KOPT-K1 (cell line): ENCODE data around the gene SLC5A2.
"Not testable (repeated sequence)": the region's sequence is repeated elsewhere in the genome, so short reads cannot be mapped to it uniquely, and the experiment has no call there.

Experiments
- H3K27ac ChIP-seq: fragments of 200-600 bp; sonication (generic); 2 replicates; pipeline ENCODE4 v1.5.1; 2016; ENCODE audit warnings: antibody characterized with exemption, mild to moderate bottlenecking, low read depth, low read length; ENCODE audit not compliant: poor library complexity, severe bottlenecking
- H3K36me3 ChIP-seq: fragments of 200-600 bp; sonication (generic); 2 replicates; pipeline ENCODE4 v1.5.1; 2017; ENCODE audit warnings: antibody characterized with exemption, mild to moderate bottlenecking, low read length, moderate library complexity; ENCODE audit not compliant: insufficient read depth
- H3K9me3 ChIP-seq: fragments of 200-600 bp; sonication (generic); 2 replicates; pipeline ENCODE4 v1.5.1; 2017; ENCODE audit warnings: antibody characterized with exemption, low read length, mild to moderate bottlenecking; ENCODE audit not compliant: insufficient read depth, poor library complexity, severe bottlenecking

SLC5A2 gene

DNA sequence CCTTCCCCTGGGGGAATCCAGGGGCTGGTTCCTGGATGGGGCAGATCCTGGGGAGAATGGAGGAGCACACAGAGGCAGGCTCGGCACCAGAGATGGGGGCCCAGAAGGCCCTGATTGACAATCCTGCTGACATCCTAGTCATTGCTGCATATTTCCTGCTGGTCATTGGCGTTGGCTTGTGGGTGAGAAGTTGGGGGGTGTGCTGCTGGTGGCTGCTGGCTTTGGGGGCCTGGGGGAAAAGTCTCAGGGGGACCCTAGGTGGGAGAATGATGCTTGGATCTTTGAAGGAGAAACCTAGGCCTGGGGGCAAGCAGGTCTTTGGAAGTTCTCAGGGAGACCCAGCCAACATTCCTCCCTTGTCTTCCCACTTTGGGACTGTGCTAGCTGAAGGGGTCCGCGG, at the start of gene SLC5A2:
SLC5A2 (plus strand) TSS at position 43 of the 400 bp plus-strand sequence; CDS start at position 57, 14 bp downstream.
- Histone ChIP-seq H3K36me3 (no peaks in the 10 kb centered on the region), H3K9me3 (no peaks in the 10 kb centered on the region), H3K27ac (no peak within 1 kb of the TSS)

DNA sequence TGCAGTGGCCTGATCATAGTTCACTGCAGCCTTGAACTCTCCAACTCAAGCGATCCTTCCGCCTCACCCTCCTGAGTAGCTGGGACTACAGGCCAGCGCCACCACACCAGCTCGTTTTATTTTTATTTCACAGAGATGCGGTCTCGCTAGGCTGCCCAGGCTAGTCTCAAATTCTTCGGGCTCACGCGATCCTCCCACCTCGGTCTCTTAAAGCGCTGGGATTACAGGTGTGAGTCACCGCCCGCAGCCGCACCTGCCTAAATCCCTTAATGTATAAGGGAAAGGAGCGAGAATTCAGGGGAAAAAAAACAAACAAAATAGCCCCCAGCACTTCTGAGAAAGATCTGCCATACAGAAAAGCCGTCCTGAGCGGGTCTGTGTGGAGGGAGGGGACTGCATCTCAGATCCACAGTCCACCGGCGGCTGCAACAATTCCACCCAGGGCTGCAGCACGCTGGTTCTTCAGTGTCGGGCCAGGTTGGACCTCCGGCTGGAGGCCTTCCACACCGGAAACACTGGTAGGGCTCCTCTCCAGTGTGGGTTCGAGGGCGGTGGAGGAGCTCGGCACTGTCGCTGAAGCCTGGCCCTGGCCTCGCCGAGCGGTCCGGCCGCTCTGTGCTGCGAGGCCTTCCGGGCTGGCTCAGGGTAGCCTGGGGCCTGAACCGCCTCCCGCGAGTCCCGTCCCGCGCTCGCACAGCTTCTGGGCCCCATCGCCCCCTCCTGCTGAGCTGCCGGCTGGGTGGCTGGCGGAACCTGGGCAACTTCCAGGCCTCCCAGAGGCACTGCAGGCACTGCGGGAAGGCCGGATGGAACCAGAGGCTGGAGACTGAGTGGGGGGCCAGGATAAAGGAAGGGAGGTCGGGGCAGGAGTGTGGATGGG, 47.3 kb upstream of the SLC5A2 start:
- no peaks in the 10 kb centered on the region for H3K9me3 ChIP-seq
- H3K36me3 ChIP-seq: no peaks in the 10 kb centered on the region
- H3K27ac ChIP-seq: no peak overlapping the region

DNA sequence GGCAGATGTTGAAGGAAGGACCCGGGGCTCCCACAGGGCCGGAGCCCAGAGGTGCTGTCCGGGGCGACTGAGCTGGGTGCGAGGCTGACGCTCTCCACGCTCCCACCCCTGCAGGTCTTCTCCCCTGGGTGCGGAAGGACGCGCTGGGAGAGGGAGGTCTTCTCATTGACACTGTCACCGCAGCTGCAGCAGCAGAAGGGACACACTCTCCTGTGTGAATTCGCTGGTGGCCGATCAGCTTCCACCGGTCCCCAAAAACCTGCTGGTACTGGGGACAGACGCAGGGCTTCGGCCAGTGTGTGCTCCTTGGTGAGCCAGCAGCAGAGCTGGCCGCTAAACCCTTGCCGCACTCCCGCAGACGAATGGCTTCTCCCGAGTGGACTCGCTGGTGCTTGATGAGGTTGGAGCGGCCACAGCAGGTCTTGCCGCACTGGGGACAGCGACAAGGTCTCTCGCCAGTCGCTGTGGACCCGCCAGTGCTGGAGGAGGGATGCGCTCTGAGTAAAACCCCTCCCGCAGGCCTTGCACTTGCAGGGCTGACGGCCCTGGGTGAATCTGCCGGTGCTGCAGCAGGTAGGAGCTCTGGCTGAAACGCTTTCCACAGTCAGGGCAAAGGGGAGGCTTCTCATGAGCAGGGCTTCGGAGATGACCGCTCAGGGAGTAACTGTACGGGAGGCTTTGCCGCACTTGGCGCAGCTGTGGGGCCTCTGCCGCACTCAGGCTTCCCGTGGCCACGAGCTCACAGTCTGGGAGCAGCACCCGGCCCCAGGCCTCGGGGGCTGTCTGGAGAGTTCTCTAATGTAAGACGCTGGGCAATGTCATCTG, 46.5 kb upstream of the SLC5A2 start:
- Histone ChIP-seq H3K36me3 (no peaks in the 10 kb centered on the region), H3K9me3 (no peaks in the 10 kb centered on the region), H3K27ac (no peak overlapping the region)

DNA sequence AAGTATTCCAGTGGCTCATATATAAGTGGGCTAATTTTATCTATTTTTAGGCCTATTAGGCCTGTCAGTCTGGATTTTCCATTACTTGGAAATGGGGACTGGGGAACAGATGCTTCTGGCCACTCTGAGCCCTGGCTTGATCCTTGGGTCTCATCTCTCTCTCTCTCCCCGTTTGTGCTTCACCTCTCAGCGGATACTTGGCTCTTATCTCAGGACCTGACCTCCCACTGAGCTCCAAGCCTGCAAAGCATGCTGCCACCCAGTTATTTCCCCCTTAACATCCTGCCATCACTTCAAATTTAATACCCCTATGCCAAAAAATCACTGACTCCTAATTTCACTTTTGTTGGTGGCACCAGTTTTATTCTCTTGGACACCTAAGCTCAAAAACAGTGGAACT, 44.5 kb upstream of the SLC5A2 start:
- no peaks in the 10 kb centered on the region for H3K36me3 ChIP-seq
- no peaks in the 10 kb centered on the region for H3K9me3 ChIP-seq
- no peak overlapping the region for H3K27ac ChIP-seq

DNA sequence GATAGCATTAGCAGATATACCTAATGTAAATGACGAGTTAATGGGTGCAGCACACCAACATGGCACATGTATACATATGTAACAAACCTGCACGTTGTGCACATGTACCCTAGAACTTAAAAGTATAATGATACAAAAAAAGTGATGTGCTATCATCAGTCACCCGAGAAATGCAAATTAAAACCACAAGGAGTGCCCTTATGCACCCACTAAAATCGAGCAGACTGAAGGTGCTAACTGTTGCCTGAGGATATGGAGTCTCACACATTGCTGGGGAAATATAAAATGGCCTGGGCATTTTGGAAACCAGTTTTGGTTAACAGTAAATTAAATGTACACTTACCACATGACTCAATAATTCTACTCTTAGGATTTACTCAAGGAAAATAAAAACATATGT, 43.9 kb upstream of the SLC5A2 start:
- not testable (repeated sequence) for H3K9me3 ChIP-seq, H3K36me3 ChIP-seq, H3K27ac ChIP-seq

DNA sequence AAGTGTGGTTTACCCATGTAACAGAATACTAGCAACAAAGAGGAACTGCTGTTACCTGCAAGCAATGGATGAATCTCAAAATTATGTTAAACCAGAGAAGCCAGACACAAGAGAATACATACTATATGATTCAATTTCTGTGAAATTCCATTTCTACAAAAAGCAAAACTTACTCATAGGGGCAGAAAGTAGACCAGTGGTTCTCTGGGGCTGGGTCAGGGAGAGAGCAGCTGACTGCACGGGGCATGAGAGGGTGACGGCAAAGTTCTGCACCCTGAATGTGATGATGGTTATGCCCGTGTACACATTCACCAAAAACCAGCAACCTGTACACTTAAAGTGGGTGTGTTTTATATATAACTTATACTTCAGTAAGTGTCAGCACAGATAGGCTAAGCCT, 43.4 kb upstream of the SLC5A2 start:
- no peaks in the 10 kb centered on the region for H3K36me3 ChIP-seq
- H3K9me3 ChIP-seq: no peaks in the 10 kb centered on the region
- H3K27ac ChIP-seq: no peak overlapping the region

DNA sequence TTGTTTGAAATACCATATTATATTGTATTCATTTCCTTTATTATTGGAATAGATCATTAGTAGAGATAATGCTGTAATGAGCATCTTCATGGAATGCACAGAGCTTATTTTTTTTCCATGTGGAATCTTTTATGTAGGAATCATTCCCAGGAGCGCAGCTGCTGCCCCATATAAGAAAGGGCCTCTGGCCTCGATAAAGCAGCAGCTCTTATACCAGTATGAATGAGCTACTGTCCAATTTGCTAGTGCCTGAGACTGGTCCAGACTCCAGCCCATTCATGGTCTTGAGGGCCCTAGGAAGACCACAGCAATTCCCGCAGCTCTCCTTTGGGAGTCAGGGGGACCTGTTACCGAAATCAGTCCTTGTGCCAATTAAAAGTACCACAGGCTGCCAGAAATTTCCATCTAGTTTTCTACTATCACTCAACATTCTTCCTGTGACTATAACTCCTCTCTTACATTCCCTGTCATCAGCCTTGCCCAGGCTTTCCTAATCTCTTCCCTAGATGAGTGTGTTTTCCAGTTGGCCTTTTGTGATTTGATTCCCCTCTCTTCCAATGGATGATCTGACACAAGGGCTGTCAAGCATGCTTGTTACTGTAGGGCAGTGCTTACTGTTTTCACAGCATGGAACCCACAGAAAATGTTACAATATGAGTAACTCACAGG, 42.3 kb upstream of the SLC5A2 start:
- Histone ChIP-seq H3K27ac (no peak overlapping the region), H3K36me3 (no peaks in the 10 kb centered on the region)

DNA sequence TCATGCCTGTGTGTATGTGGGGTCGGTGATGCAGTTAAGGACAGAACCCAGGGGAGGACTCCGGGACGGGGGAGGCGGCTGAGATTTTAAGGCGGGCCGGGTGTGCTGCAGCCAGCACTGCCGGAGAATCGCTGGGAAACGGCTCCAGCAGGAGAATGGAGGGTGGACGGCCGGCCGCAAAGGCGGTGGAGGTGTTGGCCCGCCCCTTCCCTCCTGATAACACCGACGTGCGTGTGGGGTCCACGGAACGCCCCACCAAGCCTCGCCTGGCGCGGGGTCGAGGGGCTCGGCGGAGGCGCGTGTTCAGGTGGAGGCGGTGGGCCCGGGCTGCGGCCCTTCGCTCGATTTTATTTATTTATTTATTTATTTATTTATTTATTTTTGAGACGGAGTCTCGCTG, 41.0 kb upstream of the SLC5A2 start:
- no peaks in the 10 kb centered on the region for H3K9me3 ChIP-seq
- H3K27ac ChIP-seq: no peak overlapping the region
- no peaks in the 10 kb centered on the region for H3K36me3 ChIP-seq

More for the DNA sequence above, 42.3 kb upstream of the SLC5A2 start:
- no peaks in the 10 kb centered on the region for H3K9me3 ChIP-seq

DNA sequence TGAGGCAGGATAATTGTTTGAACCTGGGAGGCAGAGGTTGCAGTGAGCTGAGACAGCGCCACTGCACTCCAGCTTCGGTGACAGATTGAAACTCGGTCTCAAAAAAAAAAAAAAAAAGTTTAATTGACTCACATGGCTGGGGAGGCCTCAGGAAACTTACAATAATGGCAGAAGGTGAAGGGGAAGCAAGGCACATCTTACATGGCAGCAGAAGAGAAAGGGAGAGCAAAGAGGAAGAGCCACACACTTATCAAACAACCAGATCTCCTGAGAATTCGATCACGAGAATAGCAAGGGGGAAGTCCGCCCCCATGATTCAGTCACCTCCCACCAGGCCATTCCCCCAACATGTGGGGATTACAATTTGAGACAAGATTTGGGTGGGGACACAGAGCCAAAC, 37.0 kb upstream of the SLC5A2 start:
- not testable (repeated sequence) for H3K36me3 ChIP-seq, H3K9me3 ChIP-seq, H3K27ac ChIP-seq

DNA sequence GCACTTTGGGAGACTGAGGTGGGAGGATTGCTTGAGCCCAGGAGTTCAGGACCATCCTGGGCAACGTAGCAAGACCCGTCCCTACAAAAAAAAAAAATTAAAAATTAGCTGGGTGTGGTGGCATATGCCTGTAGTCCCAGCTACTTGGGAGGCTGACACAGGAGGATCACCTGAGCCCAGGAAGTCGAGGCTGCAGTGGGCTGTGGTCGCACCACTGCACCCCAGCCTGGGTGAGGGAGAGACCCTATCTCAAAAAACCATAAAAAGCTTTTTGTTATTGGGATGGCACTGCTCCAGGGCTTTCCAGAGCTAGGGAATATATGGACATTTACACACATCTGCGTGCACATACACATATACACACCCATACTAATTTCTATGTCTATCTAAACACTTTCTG, 31.7 kb upstream of the SLC5A2 start:
- Histone ChIP-seq H3K36me3 (peaks cover 14% of the 10 kb centered on the region; the same call in 1 of the 2 replicates), H3K27ac (no peak overlapping the region), H3K9me3 (no peaks in the 10 kb centered on the region)

DNA sequence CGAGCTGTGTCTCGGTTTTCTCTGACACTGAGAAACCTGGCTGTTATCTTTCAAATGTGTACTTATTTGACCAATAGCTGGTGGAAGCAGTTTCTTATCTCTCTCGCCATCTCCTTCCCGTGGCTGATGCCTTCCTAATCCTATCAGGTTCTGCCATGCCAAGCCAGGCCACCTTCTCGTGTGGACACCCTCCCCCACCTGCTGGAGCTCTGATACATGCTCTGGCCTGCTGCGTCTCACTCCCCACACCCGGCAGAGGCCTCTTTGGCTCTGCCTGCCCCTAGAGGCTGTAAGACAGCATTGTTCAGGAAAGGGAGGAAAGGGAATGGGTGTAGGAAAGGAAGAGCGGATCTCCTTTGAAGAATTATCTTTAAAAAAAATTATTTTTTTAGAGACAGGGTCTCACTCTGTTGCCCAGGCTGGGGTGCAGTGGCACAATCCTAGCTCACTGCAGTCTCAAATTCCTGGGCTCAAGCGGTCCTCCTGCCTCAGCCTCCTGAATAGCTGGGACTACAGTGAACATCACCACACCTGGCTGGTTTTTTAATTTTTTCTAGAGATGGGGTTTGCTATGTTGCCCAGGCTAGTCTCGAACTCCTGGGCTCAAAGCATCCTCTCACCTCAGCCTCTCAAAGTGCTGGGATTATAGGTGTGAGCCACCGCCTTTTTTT, 31.1 kb upstream of the SLC5A2 start:
- Histone ChIP-seq H3K36me3 (peaks cover 20% of the 10 kb centered on the region; the same call in 1 of the 2 replicates), H3K9me3 (no peaks in the 10 kb centered on the region), H3K27ac (no peak overlapping the region)

DNA sequence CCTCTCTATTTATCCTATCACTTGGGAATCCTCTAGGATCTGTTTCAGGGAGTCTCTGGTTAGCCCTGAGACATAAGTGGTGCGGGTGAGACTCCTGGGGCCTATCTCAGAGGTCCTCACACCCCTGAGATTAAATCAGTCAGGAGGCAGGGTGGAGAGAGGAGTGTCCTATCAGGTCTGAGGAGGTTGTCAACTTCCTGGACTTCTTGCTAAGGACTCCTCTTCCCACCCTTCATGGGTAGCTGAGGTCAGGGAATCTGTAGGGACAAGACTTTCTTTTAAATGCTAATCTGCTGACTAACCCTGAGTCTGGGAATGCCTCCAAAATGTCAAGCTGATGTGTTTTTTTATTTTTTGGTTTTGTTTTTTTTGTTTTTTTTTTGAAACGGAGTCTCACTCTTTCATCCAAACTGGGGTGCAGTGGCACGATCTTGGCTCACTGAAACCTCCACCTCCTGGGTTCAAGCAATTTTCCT, 30.3 kb upstream of the SLC5A2 start:
- no peak overlapping the region for H3K27ac ChIP-seq
- peaks cover 28% of the 10 kb centered on the region; the same call in 1 of the 2 replicates for H3K36me3 ChIP-seq
- no peaks in the 10 kb centered on the region for H3K9me3 ChIP-seq

DNA sequence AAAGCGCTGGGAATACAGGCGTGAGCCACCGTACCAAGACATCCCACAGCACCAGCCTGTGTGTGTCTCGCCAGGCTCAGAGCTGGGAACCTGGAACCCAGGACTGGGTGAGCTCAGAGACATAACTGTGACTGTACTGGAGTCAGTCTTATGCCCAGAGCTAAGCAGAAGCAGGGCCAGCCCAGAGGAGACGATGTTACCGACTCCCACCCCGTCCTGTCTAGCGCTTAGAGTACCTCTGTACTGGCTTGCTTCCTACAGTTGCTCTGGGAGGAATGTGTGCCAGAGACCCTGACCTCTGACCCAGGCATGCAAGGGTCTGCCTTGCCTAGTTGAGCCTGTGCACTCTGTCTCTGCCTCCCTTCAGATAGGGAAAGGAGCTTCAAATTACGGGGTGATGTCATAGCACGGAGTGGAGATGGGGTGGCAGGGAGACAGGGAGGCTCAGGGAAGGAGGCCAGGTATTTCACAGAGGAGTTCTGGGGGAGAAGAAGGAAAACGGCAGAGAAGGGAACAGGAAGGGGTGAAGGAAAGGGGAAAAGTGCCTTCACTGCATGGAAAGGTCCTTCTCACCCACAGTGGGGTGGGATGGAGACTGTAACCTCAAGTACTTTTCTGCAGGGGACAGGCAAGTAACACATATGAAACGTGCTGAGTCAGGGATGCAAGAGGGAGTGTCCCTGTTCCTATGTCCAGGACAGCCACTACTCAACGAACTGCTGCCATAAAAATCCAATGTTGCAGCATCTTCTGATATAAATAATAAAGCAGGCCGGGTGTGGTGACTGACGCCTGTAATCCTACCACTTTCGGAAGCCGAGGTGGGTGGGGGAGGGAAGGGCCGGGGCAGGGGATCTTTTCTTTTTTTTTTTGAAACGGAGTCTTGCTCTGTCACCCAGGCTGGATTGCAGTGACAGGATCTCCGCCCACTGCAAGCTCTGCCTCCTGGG, 29.4 kb upstream of the SLC5A2 start:
- no peak overlapping the region for H3K27ac ChIP-seq
- H3K36me3 ChIP-seq: peaks cover 28% of the 10 kb centered on the region; the same call in 1 of the 2 replicates
- H3K9me3 ChIP-seq: no peaks in the 10 kb centered on the region
